ENCODE data around the gene RREB1.

- TF ChIP-seq CTCF (IDR thresholded peaks at IDR 0.05; ENCODE audit: low read depth, low read length, poor library complexity, severe bottlenecking) (no peak), EZH2phosphoT487 (IDR thresholded peaks at IDR 0.05; ENCODE audit: borderline replicate concordance, low read length) (no peak)
These were observed 149.9 kb downstream of the RREB1 start for GRCh38 chr6:7257521-7258230.
